ENCODE measurements around the gene C1orf198.

DNA sequence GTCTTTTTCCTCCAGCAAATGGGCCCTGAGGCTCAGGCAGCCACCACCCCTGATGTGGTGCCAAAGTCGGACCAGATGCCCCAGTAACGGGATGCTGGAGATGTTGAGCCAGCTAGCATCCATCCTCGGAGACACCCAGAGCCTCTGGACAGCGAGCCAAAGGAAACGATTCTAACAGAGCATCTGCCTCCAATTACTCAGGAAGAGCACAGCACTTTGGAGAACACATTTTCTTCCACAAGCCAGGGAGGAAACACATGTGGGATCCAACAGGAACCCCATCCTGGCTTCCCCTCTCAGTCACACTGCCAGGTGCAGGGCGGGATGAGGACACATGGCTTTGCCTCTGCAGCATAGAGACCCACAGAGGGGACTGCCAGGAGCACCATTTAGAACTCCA, 44.9 kb downstream of the C1orf198 start:
- TF ChIP-seq, protein P1, sequence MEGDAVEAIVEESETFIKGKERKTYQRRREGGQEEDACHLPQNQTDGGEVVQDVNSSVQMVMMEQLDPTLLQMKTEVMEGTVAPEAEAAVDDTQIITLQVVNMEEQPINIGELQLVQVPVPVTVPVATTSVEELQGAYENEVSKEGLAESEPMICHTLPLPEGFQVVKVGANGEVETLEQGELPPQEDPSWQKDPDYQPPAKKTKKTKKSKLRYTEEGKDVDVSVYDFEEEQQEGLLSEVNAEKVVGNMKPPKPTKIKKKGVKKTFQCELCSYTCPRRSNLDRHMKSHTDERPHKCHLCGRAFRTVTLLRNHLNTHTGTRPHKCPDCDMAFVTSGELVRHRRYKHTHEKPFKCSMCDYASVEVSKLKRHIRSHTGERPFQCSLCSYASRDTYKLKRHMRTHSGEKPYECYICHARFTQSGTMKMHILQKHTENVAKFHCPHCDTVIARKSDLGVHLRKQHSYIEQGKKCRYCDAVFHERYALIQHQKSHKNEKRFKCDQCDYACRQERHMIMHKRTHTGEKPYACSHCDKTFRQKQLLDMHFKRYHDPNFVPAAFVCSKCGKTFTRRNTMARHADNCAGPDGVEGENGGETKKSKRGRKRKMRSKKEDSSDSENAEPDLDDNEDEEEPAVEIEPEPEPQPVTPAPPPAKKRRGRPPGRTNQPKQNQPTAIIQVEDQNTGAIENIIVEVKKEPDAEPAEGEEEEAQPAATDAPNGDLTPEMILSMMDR (IDR thresholded peaks at IDR 0.05) = no peak
- TF ChIP-seq SMC3 (IDR thresholded peaks at IDR 0.05; ENCODE audit: low read depth, low read length) (no peak), EZH2phosphoT487 (IDR thresholded peaks at IDR 0.05; ENCODE audit: borderline replicate concordance, low read depth) (no peak), POLR2AphosphoS5 (IDR thresholded peaks at IDR 0.05; ENCODE audit: low read depth, low read length) (no peak), JUND (IDR thresholded peaks at IDR 0.05) (no peak), RCOR1 (IDR thresholded peaks at IDR 0.05; ENCODE audit: low read length) (no peak), TEAD4 (IDR thresholded peaks at IDR 0.05; ENCODE audit: borderline replicate concordance, insufficient read depth) (no peak)
- TF ChIP-seq, protein P2, sequence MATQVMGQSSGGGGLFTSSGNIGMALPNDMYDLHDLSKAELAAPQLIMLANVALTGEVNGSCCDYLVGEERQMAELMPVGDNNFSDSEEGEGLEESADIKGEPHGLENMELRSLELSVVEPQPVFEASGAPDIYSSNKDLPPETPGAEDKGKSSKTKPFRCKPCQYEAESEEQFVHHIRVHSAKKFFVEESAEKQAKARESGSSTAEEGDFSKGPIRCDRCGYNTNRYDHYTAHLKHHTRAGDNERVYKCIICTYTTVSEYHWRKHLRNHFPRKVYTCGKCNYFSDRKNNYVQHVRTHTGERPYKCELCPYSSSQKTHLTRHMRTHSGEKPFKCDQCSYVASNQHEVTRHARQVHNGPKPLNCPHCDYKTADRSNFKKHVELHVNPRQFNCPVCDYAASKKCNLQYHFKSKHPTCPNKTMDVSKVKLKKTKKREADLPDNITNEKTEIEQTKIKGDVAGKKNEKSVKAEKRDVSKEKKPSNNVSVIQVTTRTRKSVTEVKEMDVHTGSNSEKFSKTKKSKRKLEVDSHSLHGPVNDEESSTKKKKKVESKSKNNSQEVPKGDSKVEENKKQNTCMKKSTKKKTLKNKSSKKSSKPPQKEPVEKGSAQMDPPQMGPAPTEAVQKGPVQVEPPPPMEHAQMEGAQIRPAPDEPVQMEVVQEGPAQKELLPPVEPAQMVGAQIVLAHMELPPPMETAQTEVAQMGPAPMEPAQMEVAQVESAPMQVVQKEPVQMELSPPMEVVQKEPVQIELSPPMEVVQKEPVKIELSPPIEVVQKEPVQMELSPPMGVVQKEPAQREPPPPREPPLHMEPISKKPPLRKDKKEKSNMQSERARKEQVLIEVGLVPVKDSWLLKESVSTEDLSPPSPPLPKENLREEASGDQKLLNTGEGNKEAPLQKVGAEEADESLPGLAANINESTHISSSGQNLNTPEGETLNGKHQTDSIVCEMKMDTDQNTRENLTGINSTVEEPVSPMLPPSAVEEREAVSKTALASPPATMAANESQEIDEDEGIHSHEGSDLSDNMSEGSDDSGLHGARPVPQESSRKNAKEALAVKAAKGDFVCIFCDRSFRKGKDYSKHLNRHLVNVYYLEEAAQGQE (IDR thresholded peaks at IDR 0.05; ENCODE audit: low read depth, low read length) = no peak
